Endothelial cell of umbilical vein (primary cell): ENCODE measurements around the gene RRP15. TPM values are rescaled to one million over a fixed set of nuclear protein-coding genes. Genes with fewer than 3 reads are reported as not detected.

Experiments used
- BruUV-seq: library from RNA; stranded (reverse); fragments of 400-500 nt; replicated peaks from 2 replicates; lab custom pipeline; 2021; lab: Mats Ljungman, UMichigan
- CTCF ChIA-PET: fragments of 300-600, 350-600 bp; sonication (Branson Sonifier 250); formaldehyde crosslinking; loops from one replicate; lab custom pipeline; 2021; ENCODE audit warnings: antibody characterized with exemption, inconsistent platforms; lab: Charles Lee
- POLR2A ChIA-PET: fragments of 300-600, 350-600 bp; sonication (Branson Sonifier 250); formaldehyde crosslinking; loops from one replicate; lab custom pipeline; 2021; ENCODE audit warnings: antibody characterized with exemption, inconsistent platforms; lab: Charles Lee
- DNase-seq: peaks from one replicate; pipeline ENCODE4 v3.0.0-alpha.2; 2011; ENCODE audit warnings: low read depth, low spot score
- FAIRE-seq: peaks from 2 replicates; lab custom pipeline; 2011; peaks lifted over from hg19 to GRCh38; lab: Jason Lieb, UNC
- H2AFZ ChIP-seq: 2 replicates; pipeline ENCODE4 v1.6.0; 2012; ENCODE audit warnings: low read depth, low read length, control low read depth, inconsistent platforms
- H3K27ac ChIP-seq: 2 replicates; pipeline ENCODE4 v1.5.1; 2011; ENCODE audit warnings: low read depth, mild to moderate bottlenecking, control low read depth, low read length, moderate library complexity; ENCODE audit not compliant: insufficient read depth
- H3K27me3 ChIP-seq, 2 experiments: 2 replicates each; pipeline versions ENCODE4 v1.6.0 to v1.6.1; 2011; ENCODE audit warnings: low read length in 2 of 2, mixed read lengths in 1 of 2; ENCODE audit not compliant: control insufficient read depth in 2 of 2, insufficient read depth in 2 of 2
- H3K36me3 ChIP-seq, 2 experiments: 2 replicates in 1 of 2; 3 replicates in 1 of 2; pipeline ENCODE4 v1.5.1; 2011; ENCODE audit warnings: low read length in 2 of 2, mild to moderate bottlenecking in 1 of 2, moderate library complexity in 1 of 2; ENCODE audit not compliant: control insufficient read depth in 2 of 2, insufficient read depth in 2 of 2; ENCODE audit errors: extremely low read depth in 1 of 2
- H3K4me1 ChIP-seq: 3 replicates; pipeline ENCODE4 v1.5.1; 2011; ENCODE audit warnings: mild to moderate bottlenecking, low read length; ENCODE audit not compliant: control insufficient read depth, insufficient read depth; ENCODE audit errors: extremely low read depth
- H3K4me2 ChIP-seq: 2 replicates; pipeline ENCODE4 v1.6.1; 2011; ENCODE audit warnings: low read length, control low read depth, mixed read lengths; ENCODE audit not compliant: insufficient read depth
- H3K4me3 ChIP-seq, 3 experiments: fragments of 200-600 bp in 1 of 3; sonication (generic), shearing (Covaris generic) in 1 of 3; replicated peaks in 1 of 3; 2 replicates each; pipeline ENCODE4 v1.5.1; 2011 to 2016; ENCODE audit warnings: control low read depth in 3 of 3, low read length in 3 of 3, mild to moderate bottlenecking in 2 of 3, inconsistent platforms in 1 of 3, low read depth in 1 of 3, moderate library complexity in 1 of 3; ENCODE audit not compliant: insufficient read depth in 1 of 3
- H3K79me2 ChIP-seq: 2 replicates; pipeline ENCODE4 v1.6.0; 2012; ENCODE audit warnings: low read length, inconsistent platforms; ENCODE audit not compliant: control insufficient read depth, insufficient read depth
- H3K9ac ChIP-seq: replicated peaks from 2 replicates; pipeline ENCODE3; 2011; ENCODE audit warnings: low read length, control low read depth; ENCODE audit not compliant: insufficient read depth; ENCODE audit errors: extremely low read depth
- H3K9me1 ChIP-seq: replicated peaks from 3 replicates; pipeline ENCODE4 v1.6.0; 2011; ENCODE audit warnings: mild to moderate bottlenecking, low read length; ENCODE audit not compliant: control insufficient read depth, insufficient read depth; ENCODE audit errors: extremely low read depth
- H3K9me3 ChIP-seq: replicated peaks from 2 replicates; pipeline ENCODE4 v1.5.1; 2012; ENCODE audit warnings: low read length, inconsistent platforms; ENCODE audit not compliant: control insufficient read depth, insufficient read depth
- H4K20me1 ChIP-seq: replicated peaks from 2 replicates; pipeline ENCODE3; 2011; ENCODE audit warnings: mild to moderate bottlenecking, low read length; ENCODE audit not compliant: control insufficient read depth, insufficient read depth; ENCODE audit errors: extremely low read depth
- CTCF ChIP-seq, 2 donors: IDR thresholded peaks; 1 replicate in 1 of 2; 2 replicates in 1 of 2; pipeline ENCODE4 v1.5.1; 2011; ENCODE audit warnings: low read length in 2 of 2, mild to moderate bottlenecking in 2 of 2, moderate library complexity in 2 of 2, control low read depth in 1 of 2, inconsistent platforms in 1 of 2, low read depth in 1 of 2; ENCODE audit not compliant: insufficient read depth in 1 of 2; ENCODE audit errors: extremely low read depth in 1 of 2
- EZH2 ChIP-seq: IDR thresholded peaks from 2 replicates; pipeline ENCODE4 v1.6.1; 2012; ENCODE audit warnings: borderline replicate concordance, low read depth, mild to moderate bottlenecking, moderate library complexity, low read length, inconsistent platforms; ENCODE audit not compliant: severe bottlenecking
- FOS ChIP-seq: IDR thresholded peaks from 2 replicates; pipeline ENCODE4 v1.6.1; 2011; ENCODE audit warnings: mild to moderate bottlenecking, low read length, moderate library complexity, borderline replicate concordance; ENCODE audit not compliant: insufficient read depth
- JUN ChIP-seq: IDR thresholded peaks from 2 replicates; pipeline ENCODE4 v1.6.1; 2011; ENCODE audit warnings: borderline replicate concordance, low read depth; ENCODE audit not compliant: insufficient read length, insufficient read depth
- MYC ChIP-seq: IDR thresholded peaks from one replicate; pipeline ENCODE4 v1.6.1; 2011; ENCODE audit warnings: mild to moderate bottlenecking, low read depth, low read length
- POLR2A ChIP-seq: IDR thresholded peaks from 2 replicates; pipeline ENCODE4 v1.6.1; 2012; ENCODE audit warnings: low read depth, mild to moderate bottlenecking, control low read depth, low read length
- dilution Hi-C: fragments of 300-500 bp; cut with MboI; formaldehyde crosslinking; loops from one replicate; pipeline ENCODE4 v1.15.0; 2019; ENCODE audit warnings: low sequenced_read_pairs; ENCODE audit not compliant: extremely low pct_ligation_motif_present
- intact Hi-C: fragments of 100-400 bp; cut with micrococcal nuclease; formaldehyde crosslinking; loops from one replicate; pipeline ENCODE4 v1.10.0; 2022
- polyA plus RNA-seq, 4 experiments: library from polyadenylated mRNA; depleted of rRNA in 3 of 4; stranded (reverse) in 3 of 4; unstranded in 1 of 4; fragments of >200 nt; gene quantifications; 2 replicates each; pipeline versions ENCODE4 v1.2.1 to v1.2.3, GENCODE V29; 2011 to 2012; ENCODE audit warnings: missing spikeins in 1 of 4
- total RNA-seq: library from RNA; stranded (reverse); gene quantifications from 2 replicates; pipeline ENCODE4 v1.2.3, GENCODE V29; 2021

The RRP15 gene
- total and polyA plus RNA-seq, 2 donors (not counting 3 experiments of a cell fraction or from before 2014, with no cell fraction given), result 1.0 to 17.3 TPM

- TF ChIP-seq POLR2A (no peak), CTCF (IDR thresholded peaks at IDR 0.05; ENCODE audit: extremely low read depth in 1 of 2, insufficient read depth in 1 of 2, low read depth in 1 of 2, low read length in 2 of 2) (no peak)
- H3K4me1 ChIP-seq, result no peaks in the 10 kb centered on the region
- no peaks in the 10 kb centered on the region for H3K36me3 ChIP-seq
- no peak overlapping the region for H2AFZ ChIP-seq
- no peaks in the 10 kb centered on the region for H3K27me3 ChIP-seq
- H3K4me3 ChIP-seq, result no peak overlapping the region
- H3K4me2 ChIP-seq, result no peak overlapping the region
- no peaks in the 10 kb centered on the region for H3K9me3 ChIP-seq
- no peak overlapping the region for H3K9ac ChIP-seq
- BruUV-seq, result no TSS peak
- ChIA-PET POLR2A (no interaction called here), CTCF (interaction anchor here (0.9 to 3.8 kb wide), 3 partner anchors 28 to 766 kb away, joined by 3 to 52 read pairs (median 4); no protein-coding TSS in a partner anchor)
- peaks cover 7% of the 10 kb centered on the region for H3K79me2 ChIP-seq
- no peaks in the 10 kb centered on the region for H3K9me1 ChIP-seq
- intact Hi-C loops, result no loop called here
- H3K27ac ChIP-seq, result no peak overlapping the region
- no peak for DNase-seq
- no peak for FAIRE-seq
- dilution Hi-C loops, result no loop called here
- H4K20me1 ChIP-seq, result no peaks in the 10 kb centered on the region
Observed at GRCh38 chr1:218301217-218301616, 16.1 kb downstream of the RRP15 start.

- Histone ChIP-seq H3K79me2 (peaks cover 6% of the 10 kb centered on the region), H3K9me3 (no peaks in the 10 kb centered on the region), H3K36me3 (no peaks in the 10 kb centered on the region), H3K9ac (no peak overlapping the region), H4K20me1 (no peaks in the 10 kb centered on the region), H3K27me3 (no peaks in the 10 kb centered on the region), H3K4me2 (no peak overlapping the region), H2AFZ (no peak overlapping the region), H3K4me1 (no peaks in the 10 kb centered on the region), H3K4me3 (no peak overlapping the region), H3K27ac (no peak overlapping the region), H3K9me1 (no peaks in the 10 kb centered on the region)
- no peak for DNase-seq
- FAIRE-seq, result no peak
- TF ChIP-seq MYC (no peak), JUN (no peak), EZH2 (no peak), CTCF (IDR thresholded peaks at IDR 0.05; ENCODE audit: extremely low read depth in 1 of 2, insufficient read depth in 1 of 2, low read depth in 1 of 2, low read length in 2 of 2) (no peak), FOS (no peak)
- POLR2A ChIA-PET, result no interaction called here
- dilution Hi-C loops, result no loop called here
- intact Hi-C loops, result no loop called here
- no TSS peak for BruUV-seq
- CTCF ChIA-PET, result interaction anchor here (1.5 to 2.8 kb wide), 5 partner anchors 10 to 1265 kb away, joined by 3 to 10 read pairs (median 7); no protein-coding TSS in a partner anchor
Observed at GRCh38 chr1:218302155-218302554, 17.1 kb downstream of the RRP15 start.
